HG02610 (cell line): ENCODE measurements around the gene PEBP1.
A peak's percentile ranks its signal among the peaks of the same experiment; 100 is the strongest.

Source experiments
- ATAC-seq: cut with Tn5 transposase; IDR thresholded peaks from one replicate; pipeline ENCODE4 v1.9.1; 2021; ENCODE audit warnings: mild to moderate bottlenecking, moderate library complexity; ENCODE audit not compliant: unreplicated experiment

PEBP1 gene

GRCh38 chr12:118135788-118136558 is at the start of gene PEBP1:
Gene PEBP1 (plus strand): TSS chr12:118136124. CDS start chr12:118136210, 86 bp downstream.
- peak; percentile 99 for ATAC-seq

DNA sequence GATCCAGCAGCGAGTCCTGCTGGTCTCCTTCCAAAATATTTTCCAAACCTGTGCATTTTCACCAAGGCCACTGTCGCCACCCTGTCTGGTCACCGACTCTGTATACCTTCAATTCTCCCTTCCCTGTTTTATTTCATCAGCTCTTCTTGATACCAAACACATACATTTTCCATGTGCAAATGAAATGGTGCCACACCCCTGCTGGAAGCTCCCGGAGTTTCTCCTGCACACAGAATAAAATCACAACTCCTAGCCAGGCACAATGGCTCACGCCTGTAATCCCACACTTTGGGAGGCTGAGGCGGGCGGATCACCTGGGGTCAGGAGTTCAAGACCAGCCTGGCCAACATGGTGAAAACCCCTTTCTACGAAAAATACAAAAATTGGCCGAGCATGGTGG is 46.1 kb upstream of the PEBP1 start:
- no peak for ATAC-seq

- ATAC-seq = no peak
Measured at GRCh38 chr12:118094039-118094438, 41.9 kb upstream of the PEBP1 start.

GRCh38 chr12:118098401-118098800 is 37.5 kb upstream of the PEBP1 start:
- no peak for ATAC-seq

DNA sequence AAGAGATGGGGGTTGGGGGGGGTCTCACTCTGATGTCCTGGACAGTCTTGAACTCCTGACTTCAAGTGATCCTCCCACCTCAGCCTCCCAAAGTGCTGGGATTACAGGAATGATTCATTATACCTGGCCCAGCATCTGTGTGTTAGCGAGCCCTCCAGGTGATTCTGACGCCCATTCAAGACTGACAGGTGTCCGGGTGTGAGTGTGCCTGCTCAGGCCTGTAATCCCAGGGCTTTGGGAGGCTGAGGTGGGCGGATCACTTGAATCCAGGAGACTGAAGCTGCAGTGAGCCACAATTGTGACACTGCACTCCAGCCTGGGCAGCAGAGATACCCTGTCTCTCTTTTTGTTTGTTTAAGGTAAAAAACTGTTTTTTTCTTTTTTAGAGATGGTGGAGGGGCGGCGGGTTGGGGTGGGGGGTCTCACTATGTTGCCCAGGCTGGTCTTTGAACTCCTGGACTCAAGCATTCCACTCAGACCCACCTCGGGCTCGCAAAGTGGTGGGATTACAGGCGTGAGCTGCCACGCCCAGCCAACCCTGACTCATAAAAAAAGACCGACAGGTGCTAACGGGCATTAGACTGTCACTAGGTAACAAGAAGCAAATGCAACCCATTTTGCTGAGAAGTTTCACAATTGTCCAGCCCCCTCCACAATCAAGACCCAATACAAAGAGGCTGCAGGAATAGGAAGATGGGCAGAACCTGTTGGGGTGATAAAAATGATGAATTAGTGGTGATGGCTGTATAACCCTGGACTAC is 36.8 kb upstream of the PEBP1 start:
- ATAC-seq = no peak

DNA sequence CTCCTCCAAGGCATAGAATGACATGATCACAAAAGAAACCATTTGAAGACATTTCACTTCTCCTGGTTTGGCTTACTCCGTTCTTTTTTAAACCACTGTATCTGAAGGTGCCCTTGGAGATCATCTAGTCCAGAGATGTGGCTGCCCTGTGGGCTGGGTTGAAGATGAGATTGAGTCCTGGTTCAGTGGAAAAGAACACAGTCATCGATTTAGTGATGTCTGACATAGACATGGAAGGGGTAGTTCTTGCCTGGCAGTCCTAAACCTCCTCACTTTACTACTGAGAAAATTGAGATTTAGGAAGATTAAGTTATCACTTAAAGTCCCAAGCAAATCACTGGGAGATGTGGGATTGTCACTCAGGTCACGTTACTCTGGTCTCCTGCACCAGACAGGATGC is 34.9 kb upstream of the PEBP1 start:
- ATAC-seq = no peak

DNA sequence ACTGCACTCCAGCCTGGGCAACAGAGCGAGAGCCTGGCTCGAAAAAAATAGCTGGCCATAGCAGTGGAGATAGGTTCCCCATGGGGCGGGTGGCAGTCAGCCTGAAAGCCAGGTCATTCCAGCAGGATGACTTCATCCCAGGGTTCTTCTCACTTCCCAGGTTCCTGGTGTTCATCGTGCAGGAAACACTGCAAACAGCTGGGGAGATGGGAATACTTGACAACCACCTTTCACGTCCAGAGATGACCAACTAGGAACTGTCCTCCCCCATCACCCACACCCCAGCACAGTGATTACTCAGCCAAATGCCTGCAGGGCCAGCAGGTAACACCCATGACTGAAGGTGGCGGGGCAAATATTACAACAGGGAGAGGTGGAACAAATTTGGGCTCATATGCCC is 33.9 kb upstream of the PEBP1 start:
- ATAC-seq = no peak

GRCh38 chr12:118102609-118103008 is 33.3 kb upstream of the PEBP1 start:
- no peak for ATAC-seq

GRCh38 chr12:118103201-118103600 is 32.7 kb upstream of the PEBP1 start:
- ATAC-seq = no peak

DNA sequence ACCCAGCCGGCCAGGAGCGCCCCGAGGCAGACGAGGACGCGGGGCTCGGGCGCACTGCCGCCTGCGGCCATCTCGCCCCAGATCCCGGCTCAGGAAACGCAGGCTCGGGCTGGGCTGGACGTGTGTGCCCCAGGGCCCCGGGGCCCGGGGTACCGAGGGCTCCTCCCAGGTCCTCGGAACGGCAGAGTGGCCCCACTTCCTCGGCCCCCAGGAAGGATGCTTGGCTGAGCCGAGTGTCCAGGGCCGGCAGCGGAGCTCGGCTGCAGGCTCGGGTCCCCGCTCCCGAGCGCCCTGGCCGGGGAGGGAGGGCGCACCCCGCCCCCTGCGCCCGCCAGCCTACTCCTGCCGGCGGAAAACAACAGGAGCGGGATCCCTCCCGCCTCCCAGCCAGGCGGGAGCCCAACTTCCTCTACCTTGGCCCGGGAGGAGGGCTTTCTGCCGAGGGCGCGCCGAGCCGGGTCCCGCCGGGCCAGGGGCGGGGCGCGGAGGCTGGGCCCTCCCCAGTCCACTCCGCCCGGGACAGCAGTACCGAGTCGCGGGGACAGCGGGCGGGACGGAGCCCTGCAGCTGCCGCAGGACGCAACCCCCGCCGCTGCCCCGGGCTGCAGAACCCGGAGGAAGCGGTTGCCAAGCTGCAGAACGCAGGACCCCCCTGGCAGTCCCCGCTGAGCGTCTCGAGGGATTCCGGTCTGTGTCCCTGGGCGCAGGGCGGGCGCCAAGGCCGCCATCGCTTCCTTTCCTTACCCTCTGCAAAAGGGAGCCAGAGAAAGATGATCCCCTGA is 32.1 kb upstream of the PEBP1 start, which contains the start of gene VSIG10:
Gene VSIG10, minus strand, starts transcription at position 411 of the 782 bp plus-strand sequence. Its CDS starts 340 bp downstream, at position 71.
- no peak for ATAC-seq

DNA sequence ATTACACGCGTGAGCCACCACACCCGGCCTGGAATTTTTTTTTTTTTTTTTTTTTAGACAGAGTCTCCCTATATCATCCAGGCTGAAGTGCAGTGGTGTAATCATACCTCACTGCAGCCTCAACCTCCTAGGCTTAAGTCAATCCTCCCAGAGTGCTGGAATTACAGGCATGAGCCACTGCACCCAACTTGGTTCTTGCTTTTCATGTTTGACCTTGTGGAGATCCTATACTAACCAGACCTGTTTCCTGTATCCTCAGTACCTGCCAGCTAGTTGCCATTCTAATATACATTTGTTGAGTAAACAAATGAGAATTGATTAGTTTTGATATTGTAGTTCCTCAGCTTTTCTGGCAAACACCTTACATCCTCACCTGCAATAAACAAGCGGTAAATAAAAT is 28.9 kb upstream of the PEBP1 start:
- no peak for ATAC-seq

DNA sequence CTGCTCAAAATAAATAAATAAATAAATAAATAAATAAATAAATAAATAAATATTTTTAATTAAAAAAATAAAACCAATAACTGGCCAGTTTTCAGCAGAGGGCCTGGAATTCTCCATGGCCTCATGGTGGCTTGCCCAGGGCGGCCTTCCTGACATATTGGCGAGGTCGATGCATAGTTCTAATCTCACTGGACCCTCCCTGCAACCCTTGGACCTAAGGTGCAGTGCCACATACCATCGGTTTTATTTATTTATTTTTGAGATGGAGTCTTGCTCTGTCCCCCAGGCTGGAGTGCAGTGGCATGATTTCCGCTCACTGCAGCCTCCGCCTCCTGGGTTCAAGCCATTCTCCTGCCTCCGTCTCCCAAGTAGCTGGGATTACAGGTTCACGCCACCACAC is 28.2 kb upstream of the PEBP1 start:
- ATAC-seq = no peak

GRCh38 chr12:118109088-118109487 is 26.8 kb upstream of the PEBP1 start:
- no peak for ATAC-seq

- ATAC-seq = no peak
Measured at GRCh38 chr12:118119449-118119879, 16.5 kb upstream of the PEBP1 start.

GRCh38 chr12:118120579-118121363 is 15.2 kb upstream of the PEBP1 start:
- peak; percentile 68 for ATAC-seq

DNA sequence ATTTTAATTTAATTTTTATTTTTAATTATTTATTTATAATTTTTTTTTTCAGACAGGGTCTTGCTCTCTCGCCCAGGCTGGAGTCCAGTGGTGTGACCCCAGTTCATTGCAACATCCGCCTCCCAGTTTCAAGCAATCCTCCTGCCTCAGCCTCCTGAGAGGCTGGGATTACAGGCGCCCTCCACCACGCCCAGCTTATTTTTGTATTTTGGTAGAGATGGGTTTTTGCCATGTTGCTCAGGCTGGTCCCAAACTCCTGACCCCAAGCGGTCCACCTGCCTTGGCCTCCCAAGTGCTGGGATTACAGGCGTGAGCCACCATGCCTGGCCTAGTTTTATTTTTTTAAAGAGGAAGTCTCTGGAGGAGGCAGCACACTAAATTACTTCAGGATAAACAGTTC is 13.7 kb upstream of the PEBP1 start:
- ATAC-seq = no peak

GRCh38 chr12:118124333-118124874 is 11.5 kb upstream of the PEBP1 start:
- no peak for ATAC-seq

- ATAC-seq = no peak
Measured at GRCh38 chr12:118125743-118126118, 10.2 kb upstream of the PEBP1 start.

DNA sequence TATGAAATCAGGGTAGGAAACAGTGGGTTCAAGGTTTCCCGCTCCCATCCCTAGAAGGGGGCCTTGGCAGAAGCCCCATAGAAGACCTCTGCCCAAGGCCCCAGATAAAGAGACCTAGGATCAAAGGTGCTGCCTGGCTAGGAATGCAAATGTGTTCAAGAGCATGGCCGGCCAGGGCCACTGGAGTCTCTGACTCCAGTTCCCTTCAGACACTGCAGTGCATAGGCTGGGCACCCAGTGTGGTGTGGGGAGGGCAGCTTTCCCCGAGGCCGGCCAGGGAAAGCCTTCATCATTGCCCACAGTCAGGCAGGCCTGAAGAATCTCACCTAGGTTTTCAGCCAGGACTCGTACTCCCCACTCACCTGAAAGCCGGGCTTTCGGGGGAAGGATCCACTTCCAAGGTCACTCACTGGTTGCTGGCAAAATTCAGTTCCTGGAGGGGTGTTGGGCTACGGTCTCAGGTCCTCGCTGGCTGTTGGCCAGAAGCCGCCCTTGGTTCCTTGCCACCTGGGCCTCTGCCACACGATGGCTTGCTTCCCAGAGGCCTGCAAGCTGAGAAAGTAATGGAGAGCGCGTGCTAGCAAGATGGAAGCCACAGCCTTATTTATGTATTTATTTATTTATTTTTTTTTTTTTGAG is 9.7 kb upstream of the PEBP1 start:
- ATAC-seq = no peak

DNA sequence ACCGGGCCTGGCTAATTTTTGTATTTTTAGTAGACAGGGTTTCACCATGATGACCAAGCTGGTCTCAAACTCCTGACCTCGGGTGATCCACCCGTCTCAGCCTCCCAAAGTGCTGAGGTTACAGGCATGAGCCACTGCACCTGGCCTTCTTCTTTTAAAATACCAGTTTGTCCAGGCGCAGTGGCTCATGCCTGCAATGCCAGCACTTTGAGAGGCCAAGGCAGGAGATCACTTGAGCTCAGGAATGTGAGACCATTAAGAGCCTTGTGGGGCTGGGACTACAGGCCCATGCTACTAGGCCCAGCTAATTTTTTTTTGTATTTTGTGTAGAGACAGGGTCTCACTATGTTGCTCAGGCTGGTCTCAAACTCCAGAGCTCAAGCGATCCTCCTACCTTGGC is 8.1 kb upstream of the PEBP1 start:
- no peak for ATAC-seq
